GM12891 (cell line): ENCODE data around the gene RBFOX2.

ENCODE experiments used
- POLR2A ChIP-seq: IDR thresholded peaks from 2 replicates; pipeline ENCODE4 v1.6.1; 2011; ENCODE audit warnings: low read depth, low read length, control low read depth
- POLR2AphosphoS5 ChIP-seq: IDR thresholded peaks from 2 replicates; pipeline ENCODE4 v1.6.1; 2011; ENCODE audit warnings: low read depth, low read length, control low read depth

GRCh38 chr22:35781898-35782297 lies 246.7 kb downstream of the RBFOX2 start:
- TF ChIP-seq POLR2A (no peak), POLR2AphosphoS5 (no peak)
